IPS-NIHi11 (cell line): ENCODE results near the gene C17orf58.
"Not testable (repeated sequence)": the region's sequence is repeated elsewhere in the genome, so short reads cannot be mapped to it uniquely, and the experiment has no call there.

Experiments used
- DNase-seq: peaks from one replicate; pipeline ENCODE4 v3.0.0; 2012; ENCODE audit warnings: mixed read lengths, low spot score

The C17orf58 gene

DNA sequence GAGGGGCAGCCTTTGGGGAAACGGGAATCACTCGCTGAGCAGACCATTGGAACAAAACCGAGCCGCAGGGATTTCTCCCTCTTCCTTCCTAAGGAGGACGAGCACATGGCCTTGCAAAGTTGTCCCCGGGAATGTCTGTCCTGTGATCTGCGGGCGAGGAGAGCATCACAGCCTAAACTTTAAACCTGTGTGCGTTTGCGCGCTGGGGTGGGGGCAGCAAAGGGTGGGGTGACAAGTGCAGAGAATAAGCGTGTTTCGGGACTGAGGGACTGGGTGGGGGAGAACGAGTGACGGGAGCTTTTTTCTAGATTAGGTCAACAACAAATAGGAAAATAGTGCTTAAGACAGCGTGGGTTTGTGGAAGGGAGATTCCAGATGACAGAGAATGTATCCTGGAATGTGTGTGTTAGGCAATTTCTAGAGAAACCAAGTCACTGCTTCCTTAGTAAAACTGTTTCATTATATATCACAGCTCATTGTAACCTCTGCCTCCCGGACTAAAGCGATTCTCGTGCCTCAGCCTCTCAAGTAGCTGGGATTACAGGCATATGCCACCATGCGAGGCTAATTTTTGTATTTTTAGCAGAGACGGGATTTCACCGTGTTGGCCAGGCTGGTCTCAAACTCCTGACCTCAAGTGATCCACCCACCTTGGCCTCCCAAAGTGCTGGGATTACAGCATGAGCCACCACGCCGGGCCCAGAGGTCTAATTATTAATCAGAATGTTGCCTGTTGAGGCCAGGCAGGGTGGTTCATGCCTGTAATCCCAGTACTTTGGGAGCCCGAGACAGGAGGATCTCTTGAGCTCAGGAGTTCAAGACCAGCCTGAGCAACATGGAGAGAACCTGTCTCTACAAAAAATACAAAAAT lies at the start of gene C17orf58:
C17orf58 (minus strand) TSS at position 169 of the 871 bp plus-strand sequence. CDS start 271 bp downstream, outside the sequence.
- not testable (repeated sequence) for DNase-seq

DNA sequence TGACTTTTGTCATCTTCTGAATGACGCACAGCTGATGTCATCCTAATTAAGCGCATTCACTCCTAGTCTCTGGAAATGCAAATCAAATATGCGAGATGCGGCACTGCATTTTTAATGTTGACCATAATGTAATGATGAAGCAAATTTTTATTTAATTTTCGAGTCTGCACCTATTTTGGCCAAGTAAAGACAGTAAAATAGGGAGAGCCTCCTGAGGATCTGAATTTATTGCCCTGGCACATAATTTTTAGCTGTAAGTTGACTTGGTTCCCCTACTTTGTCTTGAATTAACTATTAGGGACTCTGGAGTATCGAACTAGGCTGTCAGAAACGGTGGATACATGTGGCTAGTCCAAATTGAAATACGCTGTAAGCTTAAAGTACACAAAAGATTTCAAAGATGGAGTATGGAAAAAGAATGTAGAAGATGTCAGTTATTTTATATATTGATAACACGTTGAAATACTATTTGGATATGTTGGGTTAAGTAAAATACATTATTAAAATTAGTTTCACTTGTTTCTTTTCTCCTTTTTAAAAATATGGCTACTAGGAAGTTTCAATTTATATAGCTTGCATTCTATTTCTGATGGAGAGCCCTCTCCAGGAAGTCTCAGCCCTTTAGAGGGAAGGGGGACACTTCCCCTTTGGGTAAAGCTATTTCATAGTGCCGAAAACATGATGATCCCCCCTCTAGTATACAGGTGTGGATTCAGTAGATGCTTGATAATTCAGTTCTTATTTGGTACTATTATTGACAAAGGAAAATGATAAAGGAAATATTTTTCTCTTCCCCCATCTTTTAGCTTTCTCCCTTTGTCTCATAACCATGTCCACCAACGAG lies 40.3 kb upstream of the C17orf58 start:
- no peak for DNase-seq

DNA sequence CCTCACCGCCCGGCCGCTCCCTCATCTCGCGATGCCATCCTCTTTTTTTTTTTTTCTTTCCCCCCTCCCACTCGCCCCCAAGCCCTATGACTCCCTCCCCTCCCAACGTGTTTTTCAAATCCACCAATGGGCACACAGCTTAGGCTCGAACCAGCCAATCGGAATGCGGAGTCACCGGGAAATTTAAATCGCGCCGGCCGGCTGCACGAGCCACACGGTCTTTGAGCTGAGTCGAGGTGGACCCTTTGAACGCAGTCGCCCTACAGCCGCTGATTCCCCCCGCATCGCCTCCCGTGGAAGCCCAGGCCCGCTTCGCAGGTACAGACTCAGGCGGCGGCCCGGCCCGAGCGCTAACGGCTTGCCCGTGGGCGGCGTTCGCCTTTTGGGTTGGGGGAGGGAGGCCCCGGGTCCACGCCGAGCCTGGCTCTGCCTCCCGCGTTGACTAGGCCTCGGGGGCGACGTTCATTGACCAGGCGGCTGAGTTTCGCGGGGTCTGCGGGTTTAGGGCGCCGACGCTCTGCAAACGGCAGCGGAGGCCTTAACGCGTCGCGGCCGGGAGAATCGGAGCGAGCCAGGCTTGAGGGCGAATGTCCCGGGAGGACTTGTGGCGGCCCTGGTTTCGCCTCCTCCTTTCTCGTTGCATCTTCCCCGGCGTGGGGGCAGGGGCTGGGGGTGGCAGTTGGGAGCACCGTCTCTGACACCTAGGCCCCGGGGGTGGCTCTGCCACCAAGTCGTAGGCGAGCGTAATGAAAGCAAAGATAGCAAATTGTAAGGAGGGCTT lies 39.4 kb upstream of the C17orf58 start, which contains the start of gene KPNA2:
KPNA2 (plus strand) TSS at position 213 of the 781 bp plus-strand sequence. CDS start 1,398 bp downstream, outside the sequence.
- peak; percentile 93 for DNase-seq

DNA sequence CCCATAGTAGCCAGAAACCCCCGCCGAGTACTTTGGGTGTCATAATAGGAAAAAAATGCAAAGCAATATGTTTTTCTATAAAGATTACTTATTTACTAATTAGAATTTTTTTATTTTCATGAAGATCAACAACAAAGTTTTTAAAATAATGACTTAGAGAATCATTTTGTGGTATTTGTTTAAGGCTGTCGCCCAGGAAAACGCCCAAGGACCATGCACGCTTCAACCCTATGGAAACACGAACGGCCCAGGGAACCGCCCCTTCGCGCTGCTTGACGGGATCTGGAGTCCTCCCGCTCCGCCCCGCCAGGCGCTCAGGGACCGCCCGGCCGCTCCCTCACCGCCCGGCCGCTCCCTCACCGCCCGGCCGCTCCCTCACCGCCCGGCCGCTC lies 38.9 kb upstream of the C17orf58 start:
- peak; percentile 86 for DNase-seq

DNA sequence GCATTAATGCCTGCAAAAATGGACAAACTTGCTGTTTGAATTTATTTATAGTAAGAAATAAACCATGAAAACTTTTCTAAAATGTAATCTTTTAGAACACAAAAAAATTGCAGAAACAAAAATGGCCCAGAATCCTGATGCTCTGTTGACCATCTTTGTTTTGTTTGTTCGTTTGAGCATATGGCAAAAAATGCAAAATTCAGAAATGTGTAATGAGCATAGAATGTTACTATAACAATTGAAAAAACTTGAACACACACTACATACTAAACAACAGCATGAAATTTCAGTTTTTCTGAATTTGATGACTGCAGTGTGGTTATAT lies 38.1 kb upstream of the C17orf58 start:
- no peak for DNase-seq

DNA sequence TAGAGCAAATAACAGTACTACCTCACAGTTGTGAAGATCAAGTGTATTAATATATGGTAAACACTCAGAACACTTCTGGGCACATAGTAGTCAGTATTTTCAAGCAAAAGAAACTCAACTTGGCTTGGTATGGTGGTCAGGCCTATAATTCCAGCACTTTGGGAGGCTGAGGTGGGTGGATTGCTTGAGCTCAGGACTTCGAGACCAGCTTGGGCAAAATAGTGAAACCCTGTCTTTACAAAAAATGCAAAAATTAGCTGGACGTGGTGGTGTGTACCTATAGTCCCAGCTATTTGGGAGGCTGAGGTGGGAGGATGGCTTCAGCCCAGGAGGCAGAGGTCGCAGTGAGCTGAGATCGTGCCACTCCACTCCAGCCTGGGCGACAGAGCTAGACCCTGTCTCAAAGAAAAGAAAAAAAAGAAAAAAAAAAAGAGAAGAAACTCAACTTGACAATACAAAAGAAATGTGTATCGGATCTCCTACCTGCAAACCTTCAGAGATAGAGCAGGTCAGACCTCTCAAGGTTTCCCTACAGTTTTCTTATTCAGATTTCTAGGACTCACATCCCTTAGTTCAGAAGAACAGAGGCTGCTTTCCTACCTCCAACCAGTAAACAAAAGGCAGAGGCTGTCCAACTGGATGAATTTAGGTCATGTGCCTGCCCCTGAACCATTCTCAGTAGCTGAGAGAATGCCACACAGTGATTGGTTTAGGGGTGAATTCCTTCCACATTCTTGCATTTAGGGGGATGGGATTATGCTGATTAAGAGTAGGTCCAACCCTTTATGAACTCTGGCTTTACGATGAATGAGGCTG lies 37.6 kb upstream of the C17orf58 start:
- peak; percentile 83 for DNase-seq

DNA sequence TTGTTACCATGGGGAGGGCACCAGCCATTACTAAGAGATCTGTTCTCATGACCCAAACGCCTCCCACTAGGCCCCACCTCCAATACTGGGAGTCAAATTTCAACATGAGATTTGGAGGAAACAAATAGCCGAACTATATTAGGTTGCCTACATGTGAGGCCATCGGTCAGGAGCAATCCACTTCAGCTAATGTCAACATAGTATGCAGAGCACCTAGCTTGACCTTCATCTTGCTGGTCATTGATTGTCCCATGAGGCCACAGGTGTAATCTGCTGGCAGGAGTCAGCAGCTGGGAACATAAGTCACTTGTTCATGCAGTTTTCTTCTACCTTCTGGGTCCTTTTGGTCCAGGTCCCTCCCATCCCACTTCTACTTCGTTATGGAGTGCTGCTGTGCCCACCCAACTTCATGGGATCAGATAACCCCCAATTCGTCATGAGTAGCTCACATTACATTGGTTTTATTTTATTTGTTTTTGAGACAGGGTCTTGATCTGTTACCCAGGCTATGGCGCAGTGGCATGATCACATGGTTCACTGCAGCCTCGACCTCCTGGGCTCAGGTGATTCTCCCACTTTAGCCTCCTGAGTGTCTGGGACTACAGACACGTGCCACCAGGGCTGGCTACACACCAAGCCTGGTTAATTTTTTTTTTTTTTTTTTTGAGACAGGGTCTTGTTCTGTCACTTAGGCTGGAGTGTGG lies 33.4 kb upstream of the C17orf58 start:
- no peak for DNase-seq

DNA sequence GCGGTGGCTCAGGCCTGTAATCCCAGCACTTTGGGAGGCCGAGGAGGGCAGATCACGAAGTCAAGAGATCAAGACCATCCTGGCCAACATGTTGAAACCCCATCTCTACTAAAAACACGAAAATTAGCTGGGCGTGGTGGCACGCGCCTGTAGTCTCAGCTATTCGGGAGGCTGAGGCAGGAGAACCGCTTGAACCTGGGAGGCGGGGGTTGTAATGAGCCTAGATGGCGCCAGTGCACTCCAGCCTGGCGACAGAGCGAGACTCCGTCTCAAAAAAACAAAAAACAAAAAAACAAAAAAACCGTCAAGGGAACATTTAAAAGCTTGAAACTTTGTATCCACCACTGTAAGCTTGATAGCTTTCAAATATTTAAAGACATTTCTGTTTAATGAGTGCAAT lies 26.3 kb upstream of the C17orf58 start:
- DNase-seq = not testable (repeated sequence)

DNA sequence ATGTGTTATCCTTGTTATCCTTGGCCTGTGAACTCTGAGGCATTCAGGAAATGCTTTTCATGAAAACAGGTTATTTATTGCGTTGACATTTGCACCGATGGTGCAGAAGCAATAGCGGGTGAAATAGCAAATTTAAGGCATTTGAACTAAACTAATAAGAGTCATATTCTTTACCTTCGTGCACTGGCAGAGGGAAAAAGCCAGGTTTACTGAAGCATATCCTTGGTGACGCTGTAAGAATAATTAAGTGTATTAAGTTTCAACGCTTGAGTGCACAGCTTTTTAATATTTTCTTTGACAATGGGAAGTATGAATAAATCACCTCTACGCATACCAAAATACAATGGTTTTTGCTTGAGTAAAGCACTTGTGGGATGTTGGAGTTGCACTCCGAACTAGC lies 25.7 kb upstream of the C17orf58 start:
- no peak for DNase-seq

DNA sequence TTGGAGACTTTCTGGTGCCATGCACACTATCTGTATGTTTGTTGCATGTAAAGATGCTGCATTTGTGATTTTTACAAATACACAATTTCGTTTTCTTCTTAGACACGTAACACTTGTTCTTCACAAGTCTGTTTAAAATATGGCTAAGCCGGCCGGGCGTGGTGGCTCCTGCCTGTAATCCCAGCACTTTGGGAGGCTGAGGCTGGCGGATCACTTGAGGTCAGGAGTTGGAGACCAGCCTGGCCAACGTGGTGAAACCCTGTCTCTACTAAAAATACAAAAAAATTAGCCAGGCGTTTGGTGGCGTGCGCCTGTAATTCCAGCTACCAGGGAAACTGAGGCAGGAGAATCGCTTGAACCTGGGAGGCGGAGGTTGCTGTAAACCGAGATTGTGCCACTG lies 24.5 kb upstream of the C17orf58 start:
- DNase-seq = not testable (repeated sequence)

DNA sequence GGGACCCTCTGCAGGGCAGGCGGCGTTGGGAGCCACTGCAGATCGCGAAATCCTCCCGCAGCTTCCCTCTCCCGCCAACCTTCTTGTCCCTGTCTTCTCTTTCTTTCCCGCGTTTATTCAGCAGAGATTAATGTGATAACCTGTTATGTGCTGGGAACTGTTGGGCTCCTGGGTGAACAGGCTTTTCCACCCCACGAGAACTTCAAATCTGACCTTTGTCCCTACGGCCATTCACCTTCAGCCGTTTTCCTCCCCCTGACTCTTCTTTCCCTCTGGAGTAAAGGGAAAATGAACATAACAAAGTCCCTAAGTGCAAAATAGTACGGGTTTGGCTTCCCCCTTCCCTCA lies 24.1 kb upstream of the C17orf58 start:
- DNase-seq = no peak

DNA sequence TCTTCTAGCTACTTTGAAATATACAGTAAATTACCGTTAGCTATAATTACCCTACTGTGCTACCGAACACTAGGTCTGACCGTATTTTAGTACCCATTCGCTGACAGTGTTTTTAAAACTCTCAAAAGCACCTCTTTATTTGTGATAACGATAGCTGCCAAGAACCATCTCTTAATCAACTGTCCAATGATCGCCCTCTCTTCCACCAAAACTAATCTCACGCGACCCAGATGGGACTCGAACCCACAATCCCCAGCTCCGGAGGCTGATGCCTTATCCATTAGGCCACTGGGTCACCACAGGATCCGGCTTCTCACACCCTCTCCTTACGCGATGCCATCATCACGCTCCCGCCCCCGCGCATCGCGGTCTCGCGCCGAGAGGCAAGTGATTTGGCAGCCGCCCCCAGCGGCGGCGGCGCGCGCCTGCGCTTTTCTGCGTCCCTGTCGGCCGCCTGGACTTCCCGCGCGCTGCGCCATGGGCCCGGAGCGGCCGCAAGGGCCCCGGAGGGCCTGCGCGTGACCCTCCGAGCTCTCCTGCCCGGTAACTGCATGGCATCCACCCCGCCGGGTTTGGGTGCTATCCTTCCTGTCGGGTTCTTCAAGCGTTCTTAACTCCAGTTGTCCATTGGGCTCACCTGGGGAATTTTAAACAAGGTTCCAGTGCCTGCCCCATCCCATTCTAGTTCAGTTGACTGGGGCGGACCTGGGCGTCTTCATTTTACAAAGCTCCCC lies 23.6 kb upstream of the C17orf58 start:
- peak; percentile 95 for DNase-seq

DNA sequence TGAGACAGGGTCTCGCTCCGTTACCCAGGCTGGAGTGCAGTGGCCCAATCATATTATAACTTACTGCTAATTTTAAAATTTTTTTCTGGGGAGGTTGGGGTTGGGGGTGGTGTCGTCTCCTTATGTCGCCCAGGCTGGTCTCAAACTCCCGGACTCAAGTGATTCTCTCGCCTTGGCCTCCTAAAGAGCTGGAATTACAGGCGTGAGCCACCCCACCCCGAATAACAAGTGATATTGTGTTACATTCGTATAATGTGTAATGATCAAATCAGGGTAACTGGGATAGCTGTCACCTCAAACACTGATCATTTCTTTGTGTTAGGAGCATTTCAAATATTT lies 23.0 kb upstream of the C17orf58 start:
- no peak for DNase-seq

DNA sequence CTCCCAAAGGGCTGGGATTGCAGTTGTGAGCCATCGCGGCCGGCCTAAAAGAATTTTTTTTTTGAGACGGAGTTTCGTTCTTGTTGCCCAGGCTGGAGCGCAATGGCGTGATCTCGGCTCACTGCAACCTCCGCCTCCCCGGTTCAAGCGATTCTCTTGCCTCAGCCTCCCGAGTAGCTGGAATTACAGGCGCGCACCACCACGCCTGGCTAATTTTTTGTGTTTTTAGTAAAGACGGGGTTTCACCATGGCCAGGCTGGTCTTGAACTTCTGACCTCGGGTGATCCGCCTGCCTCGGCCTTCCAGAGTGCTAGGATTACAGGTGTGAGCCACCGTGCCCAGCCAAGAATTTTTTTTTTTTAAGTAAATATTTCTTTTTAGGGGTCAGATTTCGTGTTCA lies 22.2 kb upstream of the C17orf58 start:
- not testable (repeated sequence) for DNase-seq

DNA sequence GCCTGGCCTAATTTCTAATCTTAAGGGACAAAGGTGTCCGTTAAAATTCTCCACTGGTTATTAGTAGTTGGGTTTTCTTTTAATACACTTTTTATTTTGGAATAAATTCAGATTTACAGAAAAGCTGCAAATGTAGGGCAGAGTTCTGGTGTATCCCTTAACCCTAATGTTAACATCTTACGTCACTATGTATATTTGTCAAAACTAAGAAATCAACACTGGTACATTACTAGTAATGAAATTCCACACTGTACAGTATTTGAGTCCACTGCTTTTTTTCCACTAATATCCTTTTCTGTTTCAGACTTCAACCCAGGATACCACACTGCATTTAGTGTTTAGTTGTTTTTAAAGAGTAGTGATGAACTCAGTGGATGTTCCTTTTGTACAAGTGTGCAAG lies 20.6 kb upstream of the C17orf58 start:
- DNase-seq = no peak

DNA sequence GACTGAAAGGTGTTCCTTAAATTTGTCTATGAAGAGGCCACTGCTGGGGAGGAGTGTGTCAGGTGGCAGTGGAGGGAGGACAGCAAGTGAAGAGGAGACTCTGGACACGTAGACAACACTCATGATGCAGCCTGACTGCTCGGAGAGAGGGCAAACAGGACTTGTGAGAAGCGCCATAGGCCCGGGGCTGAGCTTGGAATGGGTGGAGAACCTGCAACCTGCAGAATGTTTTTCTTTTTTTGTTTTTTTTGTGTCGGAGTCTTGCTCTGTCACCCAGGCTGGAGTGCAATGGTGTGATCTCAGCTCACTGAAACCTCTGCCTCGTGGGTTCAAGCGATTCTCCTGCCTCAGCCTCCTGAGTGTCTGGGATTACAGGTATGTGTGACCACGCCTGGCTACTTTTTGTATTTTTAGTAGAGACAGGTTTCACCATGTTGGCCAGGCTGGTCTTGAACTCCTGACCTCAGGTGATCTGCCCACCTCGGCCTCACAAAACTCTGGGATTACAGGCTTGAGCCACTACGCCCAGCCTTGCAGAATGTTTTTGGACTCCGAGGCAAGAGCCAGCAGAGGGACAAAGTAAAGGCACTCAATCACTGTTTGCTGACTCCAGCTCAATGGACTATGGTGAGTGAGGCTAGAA lies 18.9 kb upstream of the C17orf58 start:
- no peak for DNase-seq

DNA sequence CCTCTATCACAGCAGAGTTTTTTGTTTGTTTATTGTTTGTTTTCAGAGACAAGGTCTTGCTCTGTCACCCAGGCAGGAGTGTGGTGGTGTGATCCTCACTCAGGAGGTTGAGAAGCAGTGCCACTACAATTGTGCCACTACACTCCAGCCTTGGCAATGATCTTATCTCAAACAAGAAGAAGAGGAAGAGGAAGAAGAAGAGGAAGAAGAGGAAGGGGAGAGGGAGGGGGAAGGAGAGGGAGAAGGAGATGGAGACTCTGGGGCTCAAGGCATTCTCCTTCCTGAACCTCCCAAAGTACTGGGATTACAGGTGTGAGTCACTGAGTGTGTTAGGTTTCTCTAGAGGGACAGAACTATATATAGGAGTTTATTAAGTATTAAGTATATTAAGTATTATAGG lies 17.1 kb upstream of the C17orf58 start:
- DNase-seq = no peak

DNA sequence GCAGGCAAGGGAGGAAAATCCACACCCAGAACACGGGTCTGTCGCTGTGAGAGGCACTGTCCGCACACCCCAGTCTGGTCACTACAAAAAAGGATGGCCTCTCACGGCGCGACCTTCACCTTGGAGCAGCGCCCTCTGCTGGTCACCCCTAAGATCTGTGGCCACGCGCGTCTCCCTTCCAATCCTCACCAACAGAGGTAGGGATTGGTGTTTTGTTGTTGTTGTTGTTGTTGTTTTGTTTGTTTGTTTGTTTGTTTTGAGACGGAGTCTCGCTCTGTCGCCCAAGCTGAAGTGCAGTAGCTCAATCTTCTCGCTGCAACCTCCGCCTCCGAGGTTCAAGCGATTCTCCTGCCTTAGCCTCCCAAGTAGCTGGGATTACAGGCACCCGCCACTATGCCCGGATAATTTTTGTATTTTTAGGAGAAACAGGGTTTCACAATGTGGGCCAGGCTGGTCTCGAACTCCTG lies 15.0 kb upstream of the C17orf58 start:
- peak; percentile 70 for DNase-seq

DNA sequence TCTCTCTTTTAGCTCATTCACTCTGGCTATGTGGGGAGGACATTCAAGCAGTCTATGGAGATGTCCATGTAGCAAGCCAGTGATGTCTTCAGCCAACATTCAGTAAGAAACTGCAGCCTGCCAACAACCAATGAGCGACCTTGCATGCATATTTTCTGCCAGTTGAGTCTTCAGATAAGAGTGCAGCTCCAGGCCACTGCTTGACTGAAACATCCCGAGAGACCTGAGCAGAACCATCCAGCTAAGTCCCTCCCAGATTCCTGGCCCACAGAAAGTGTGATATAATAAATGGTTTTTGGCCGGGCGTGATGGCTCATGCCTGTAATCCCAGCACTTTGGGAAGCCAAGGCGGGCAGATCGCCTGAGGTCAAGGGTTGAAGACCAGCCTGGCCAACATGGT lies 10.5 kb upstream of the C17orf58 start:
- no peak for DNase-seq

DNA sequence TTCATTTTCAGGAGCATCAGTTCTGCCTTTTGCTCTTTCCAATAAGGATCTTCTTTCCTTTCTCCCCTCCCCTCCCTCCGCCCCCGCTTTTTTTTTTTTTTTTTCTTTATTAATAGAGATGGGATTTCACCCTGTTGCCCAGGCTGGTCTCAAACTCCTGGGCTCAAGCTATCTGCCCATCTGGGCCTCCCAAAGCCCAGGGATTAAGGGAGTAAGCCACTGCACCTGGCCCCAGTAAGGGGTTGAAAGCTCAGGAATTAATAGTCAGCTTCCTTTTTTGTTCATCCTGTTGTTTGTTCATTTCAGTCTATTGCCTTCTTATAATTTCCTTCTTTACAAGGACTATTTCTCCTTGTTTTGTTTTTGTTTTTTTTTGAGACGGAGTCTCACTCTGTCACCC lies 7.9 kb upstream of the C17orf58 start:
- no peak for DNase-seq
